WTC11 (cell line): Measurements from ENCODE around the gene C11orf97. TPM values are rescaled to one million over a fixed set of nuclear protein-coding genes. Genes with fewer than 3 reads are reported as not detected.

ENCODE experiments used
- ATAC-seq: fragments of 200-7000 bp; cut with Tn5 transposase; 2 replicates; pipeline ENCODE4 v1.10.0; 2021; ENCODE audit warnings: mild to moderate bottlenecking, moderate library complexity
- CTCF ChIA-PET: fragments of 300-600 bp; sonication (Branson Sonifier 250); formaldehyde crosslinking; loops from one replicate; lab custom pipeline; 2021; ENCODE audit warnings: antibody characterized with exemption; lab: Charles Lee
- POLR2A ChIA-PET: fragments of 350-600 bp; sonication (Branson Sonifier 250); formaldehyde crosslinking; loops from one replicate; lab custom pipeline; 2021; ENCODE audit warnings: antibody characterized with exemption; lab: Charles Lee
- DNase-seq: peaks from one replicate; pipeline ENCODE4 v3.0.0; 2021; ENCODE audit warnings: low spot score
- H3K27ac Mint-ChIP-seq: 2 replicates; pipeline ENCODE4 v1.8.0; 2021; ENCODE audit warnings: mixed read lengths
- H3K27me3 Mint-ChIP-seq: 2 replicates; pipeline ENCODE4 v1.8.0; 2021; ENCODE audit warnings: low read depth, mild to moderate bottlenecking, moderate library complexity, mixed read lengths
- H3K36me3 Mint-ChIP-seq: 2 replicates; pipeline ENCODE4 v1.8.0; 2021; ENCODE audit warnings: mixed read lengths
- H3K4me1 Mint-ChIP-seq: 2 replicates; pipeline ENCODE4 v1.8.0; 2022; ENCODE audit warnings: mixed read lengths
- H3K4me3 Mint-ChIP-seq: 2 replicates; pipeline ENCODE4 v1.8.0; 2021; ENCODE audit warnings: mild to moderate bottlenecking, moderate library complexity, mixed read lengths
- H3K9me3 Mint-ChIP-seq: 2 replicates; pipeline ENCODE4 v1.8.0; 2021; ENCODE audit warnings: mixed read lengths
- ATF2 ChIP-seq: sonication (generic); formaldehyde crosslinking; IDR thresholded peaks from 2 replicates; pipeline ENCODE4 v1.8.1; 2022; ENCODE audit warnings: low read depth, missing genetic modification reagents, borderline replicate concordance
- E2F1 ChIP-seq: sonication (generic); formaldehyde crosslinking; IDR thresholded peaks from 2 replicates; pipeline ENCODE4 v1.8.0; 2022; ENCODE audit warnings: mild to moderate bottlenecking, missing genetic modification reagents
- EMX1 ChIP-seq: fragments of 250-450 bp; sonication (Bioruptor Pico); IDR thresholded peaks from 2 replicates; pipeline ENCODE4 v1.8.0; 2021; ENCODE audit warnings: mild to moderate bottlenecking
- ETV6 ChIP-seq: sonication (generic); formaldehyde crosslinking; IDR thresholded peaks from 2 replicates; pipeline ENCODE4 v1.8.1; 2022; ENCODE audit warnings: mild to moderate bottlenecking, missing genetic modification reagents
- FOXJ3 ChIP-seq: sonication (generic); formaldehyde crosslinking; IDR thresholded peaks from 2 replicates; pipeline ENCODE4 v1.9.0; 2021; ENCODE audit warnings: missing genetic modification reagents, mild to moderate bottlenecking, borderline replicate concordance
- HMGXB4 ChIP-seq: sonication (generic); formaldehyde crosslinking; IDR thresholded peaks from 2 replicates; pipeline ENCODE4 v1.8.1; 2023; ENCODE audit warnings: mild to moderate bottlenecking, moderate library complexity, missing genetic modification reagents
- IRF2 ChIP-seq: sonication (generic); formaldehyde crosslinking; IDR thresholded peaks from 2 replicates; pipeline ENCODE4 v1.8.0; 2022; ENCODE audit warnings: low read depth, missing genetic modification reagents, borderline replicate concordance
- JUN ChIP-seq: sonication (generic); formaldehyde crosslinking; IDR thresholded peaks from 2 replicates; pipeline ENCODE4 v1.8.0; 2023; ENCODE audit warnings: mild to moderate bottlenecking, missing genetic modification reagents
- NFATC4 ChIP-seq: fragments of 250-450 bp; sonication (Bioruptor Pico); IDR thresholded peaks from 2 replicates; pipeline ENCODE4 v1.9.0; 2021; ENCODE audit warnings: mild to moderate bottlenecking
- NFYB ChIP-seq: sonication (generic); formaldehyde crosslinking; conservative IDR thresholded peaks from 2 replicates; pipeline ENCODE4 v1.8.0; 2022; ENCODE audit warnings: low read depth, missing genetic modification reagents
- NR3C1 ChIP-seq: sonication (generic); formaldehyde crosslinking; conservative IDR thresholded peaks from 2 replicates; pipeline ENCODE4 v1.8.1; 2023; ENCODE audit warnings: low read depth, mild to moderate bottlenecking, missing genetic modification reagents
- OVOL2 ChIP-seq: fragments of 250-450 bp; sonication (Bioruptor Pico); IDR thresholded peaks from 2 replicates; pipeline ENCODE4 v1.9.0; 2021; ENCODE audit warnings: mild to moderate bottlenecking, borderline replicate concordance
- PRDM15 ChIP-seq: sonication (generic); formaldehyde crosslinking; IDR thresholded peaks from 2 replicates; pipeline ENCODE4 v1.8.0; 2022; ENCODE audit warnings: missing genetic modification reagents
- TEAD1 ChIP-seq: sonication (generic); formaldehyde crosslinking; IDR thresholded peaks from 2 replicates; pipeline ENCODE4 v1.8.0; 2022; ENCODE audit warnings: mild to moderate bottlenecking, missing genetic modification reagents
- TEAD4 ChIP-seq: sonication (generic); formaldehyde crosslinking; IDR thresholded peaks from 2 replicates; pipeline ENCODE4 v1.8.0; 2022; ENCODE audit warnings: mild to moderate bottlenecking, missing genetic modification reagents
- USF2 ChIP-seq: sonication (generic); formaldehyde crosslinking; IDR thresholded peaks from 2 replicates; pipeline ENCODE4 v1.8.1; 2023; ENCODE audit warnings: mild to moderate bottlenecking, missing genetic modification reagents, moderate library complexity
- ZNF232 ChIP-seq: sonication (generic); formaldehyde crosslinking; IDR thresholded peaks from 2 replicates; pipeline ENCODE4 v1.8.0; 2022; ENCODE audit warnings: mild to moderate bottlenecking, missing genetic modification reagents
- ZNF396 ChIP-seq: fragments of 250-450 bp; sonication (Bioruptor Pico); IDR thresholded peaks from 2 replicates; pipeline ENCODE4 v1.8.0; 2021; ENCODE audit warnings: mild to moderate bottlenecking, moderate library complexity, borderline replicate concordance
- ZNF512 ChIP-seq: sonication (generic); formaldehyde crosslinking; IDR thresholded peaks from 2 replicates; pipeline ENCODE4 v1.8.1; 2022; ENCODE audit warnings: missing genetic modification reagents, borderline replicate concordance
- ZSCAN18 ChIP-seq: fragments of 250-450 bp; sonication (Bioruptor Pico); IDR thresholded peaks from 2 replicates; pipeline ENCODE4 v2.1.2; 2022; ENCODE audit warnings: mild to moderate bottlenecking, moderate library complexity
- total RNA-seq: library from RNA; stranded (reverse); gene quantifications from 3 replicates; pipeline ENCODE4 v1.2.3, GENCODE V29; 2021

Gene C11orf97
- total RNA-seq, 1 experiment from 2014 or later: not detected

GRCh38 chr11:94568717-94569116 lies 56.5 kb downstream of the C11orf97 start:
- 0 out of 2 replicates have a peak, but pooled peaks cover 2% of the 10 kb centered on the region for H3K4me1 Mint-ChIP-seq

More at GRCh38 chr11:94568717-94569116, 56.5 kb downstream of the C11orf97 start:
- Mint-ChIP-seq H3K36me3 (no peaks in the 10 kb centered on the region), H3K9me3 (0 out of 2 replicates have a peak, but pooled peaks cover 5% of the 10 kb centered on the region), H3K4me3 (no peak overlapping the region), H3K27me3 (peaks cover 2% of the 10 kb centered on the region; the same call in 1 of the 2 replicates), H3K27ac (no peak overlapping the region)
- DNase-seq: no peak
- TF ChIP-seq NFATC4 (no peak), ZNF396 (CRISPR knock-in tag) (no peak), E2F1 (CRISPR knock-in tag) (no peak), NR3C1 (CRISPR knock-in tag) (no peak), TEAD1 (CRISPR knock-in tag) (no peak), ATF2 (no peak), EMX1 (CRISPR knock-in tag) (no peak), ETV6 (CRISPR knock-in tag) (no peak), JUN (CRISPR knock-in tag) (no peak), ZSCAN18 (CRISPR knock-in tag) (no peak), USF2 (CRISPR knock-in tag) (no peak), ZNF512 (CRISPR knock-in tag) (no peak), NFYB (CRISPR knock-in tag) (no peak), ZNF232 (CRISPR knock-in tag) (no peak), FOXJ3 (CRISPR knock-in tag) (no peak), OVOL2 (no peak), HMGXB4 (CRISPR knock-in tag) (no peak), PRDM15 (CRISPR knock-in tag) (no peak), TEAD4 (no peak), IRF2 (no peak)
- CTCF ChIA-PET: no interaction called here
- POLR2A ChIA-PET: no interaction called here
- no peak for ATAC-seq
